Measurements from ENCODE around the gene PNPLA3.

PNPLA3 gene

DNA sequence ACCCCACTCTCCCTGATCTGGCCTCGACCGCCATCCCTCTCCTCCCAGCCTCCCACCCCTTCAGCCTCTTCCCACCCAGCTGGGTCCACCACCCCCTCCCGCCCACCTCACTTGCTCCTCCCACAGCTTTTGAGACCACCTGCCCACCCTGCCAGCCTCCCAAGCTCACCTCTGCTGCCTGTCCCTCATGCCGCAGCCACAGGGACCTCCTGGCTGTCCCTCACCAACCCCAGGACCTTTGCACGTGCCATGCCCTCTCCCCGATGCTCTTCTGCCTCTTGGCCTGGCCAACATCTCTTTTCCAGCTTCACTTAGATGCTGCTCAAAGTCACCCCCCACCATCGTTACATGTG is 38.3 kb upstream of the PNPLA3 start:
- H3K79me2 ChIP-seq (ENCODE audit: insufficient read depth, low read depth): no peaks in the 10 kb centered on the region
- H3K4me2 ChIP-seq: no peak overlapping the region
- H3K27me3 ChIP-seq (ENCODE audit: insufficient read depth, low read depth): peaks cover 4% of the 10 kb centered on the region; the same call in 1 of the 2 replicates
- no peak overlapping the region for H3K27ac ChIP-seq
- peaks cover 5% of the 10 kb centered on the region for H3K4me1 ChIP-seq (ENCODE audit: low read depth, poor library complexity, severe bottlenecking)
- no peak overlapping the region for H3K9ac ChIP-seq
- no peaks in the 10 kb centered on the region for H3K36me3 ChIP-seq (ENCODE audit: insufficient read depth)
- TF ChIP-seq, protein P1, sequence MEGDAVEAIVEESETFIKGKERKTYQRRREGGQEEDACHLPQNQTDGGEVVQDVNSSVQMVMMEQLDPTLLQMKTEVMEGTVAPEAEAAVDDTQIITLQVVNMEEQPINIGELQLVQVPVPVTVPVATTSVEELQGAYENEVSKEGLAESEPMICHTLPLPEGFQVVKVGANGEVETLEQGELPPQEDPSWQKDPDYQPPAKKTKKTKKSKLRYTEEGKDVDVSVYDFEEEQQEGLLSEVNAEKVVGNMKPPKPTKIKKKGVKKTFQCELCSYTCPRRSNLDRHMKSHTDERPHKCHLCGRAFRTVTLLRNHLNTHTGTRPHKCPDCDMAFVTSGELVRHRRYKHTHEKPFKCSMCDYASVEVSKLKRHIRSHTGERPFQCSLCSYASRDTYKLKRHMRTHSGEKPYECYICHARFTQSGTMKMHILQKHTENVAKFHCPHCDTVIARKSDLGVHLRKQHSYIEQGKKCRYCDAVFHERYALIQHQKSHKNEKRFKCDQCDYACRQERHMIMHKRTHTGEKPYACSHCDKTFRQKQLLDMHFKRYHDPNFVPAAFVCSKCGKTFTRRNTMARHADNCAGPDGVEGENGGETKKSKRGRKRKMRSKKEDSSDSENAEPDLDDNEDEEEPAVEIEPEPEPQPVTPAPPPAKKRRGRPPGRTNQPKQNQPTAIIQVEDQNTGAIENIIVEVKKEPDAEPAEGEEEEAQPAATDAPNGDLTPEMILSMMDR (conservative IDR thresholded peaks at IDR 0.05; ENCODE audit: low read depth, low read length): 0 out of 2 replicates have a peak, but pooled peaks have one; percentile 16
- no peaks in the 10 kb centered on the region for H4K20me1 ChIP-seq (ENCODE audit: insufficient read depth)
- no peak overlapping the region for H2AFZ ChIP-seq (ENCODE audit: low read depth)
- no peak overlapping the region for H3K4me3 ChIP-seq (IDR thresholded peaks at IDR 0.05; ENCODE audit: insufficient read depth, low read depth, low read length)

DNA sequence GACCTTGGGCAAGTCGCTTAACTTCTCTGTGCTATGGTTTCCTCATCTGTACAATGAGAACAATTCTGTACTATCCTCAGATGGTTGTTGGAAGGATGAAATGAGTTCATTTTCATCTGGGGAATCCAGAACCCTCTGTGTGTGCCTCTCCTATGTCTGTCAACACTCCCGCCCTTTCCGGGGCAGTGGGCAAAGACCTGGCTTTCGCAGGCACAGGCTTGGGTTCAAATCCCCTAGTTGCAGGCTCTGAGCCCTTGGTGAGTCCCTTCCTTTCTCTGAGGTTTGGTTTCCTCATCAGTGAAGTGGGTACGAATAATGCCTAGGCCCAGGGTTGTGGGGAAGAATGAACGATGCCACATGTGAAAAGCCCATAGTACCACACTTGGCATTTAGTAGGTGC is 37.8 kb upstream of the PNPLA3 start:
- Histone ChIP-seq H3K4me2 (no peak overlapping the region), H3K4me3 (IDR thresholded peaks at IDR 0.05; ENCODE audit: insufficient read depth, low read depth, low read length) (no peak overlapping the region), H3K4me1 (ENCODE audit: low read depth, poor library complexity, severe bottlenecking) (peaks cover 5% of the 10 kb centered on the region), H3K9ac (no peak overlapping the region), H3K27ac (no peak overlapping the region), H4K20me1 (ENCODE audit: insufficient read depth) (no peaks in the 10 kb centered on the region), H3K27me3 (ENCODE audit: insufficient read depth, low read depth) (peaks cover 5% of the 10 kb centered on the region; the same call in 1 of the 2 replicates), H2AFZ (ENCODE audit: low read depth) (no peak overlapping the region), H3K79me2 (ENCODE audit: insufficient read depth, low read depth) (no peaks in the 10 kb centered on the region), H3K36me3 (ENCODE audit: insufficient read depth) (no peaks in the 10 kb centered on the region)
- TF ChIP-seq, protein P1 (conservative IDR thresholded peaks at IDR 0.05; ENCODE audit: low read depth, low read length): no peak

DNA sequence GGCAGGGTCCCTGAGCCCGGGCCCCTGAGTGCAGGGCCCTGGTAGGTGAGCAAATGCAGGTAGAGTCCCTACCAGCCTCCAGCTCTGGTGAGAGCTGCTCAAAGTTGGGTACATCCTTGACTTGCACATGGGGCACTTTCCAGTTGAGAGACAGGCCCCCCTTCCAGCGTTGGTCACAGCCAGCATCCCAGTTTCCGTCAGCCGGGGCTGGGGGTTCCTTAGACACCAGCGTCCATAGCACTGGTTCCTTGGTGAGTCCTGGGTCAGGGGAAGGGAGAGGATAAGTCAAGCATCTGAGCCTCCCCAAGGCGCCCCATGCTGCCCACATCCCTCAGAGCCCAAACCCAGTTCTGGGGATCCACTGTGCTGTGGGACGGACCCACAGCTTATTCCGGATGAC is 37.4 kb upstream of the PNPLA3 start:
- no peak overlapping the region for H3K27ac ChIP-seq
- TF ChIP-seq, protein P1 (conservative IDR thresholded peaks at IDR 0.05; ENCODE audit: low read depth, low read length): no peak
- peaks cover 5% of the 10 kb centered on the region for H3K4me1 ChIP-seq (ENCODE audit: low read depth, poor library complexity, severe bottlenecking)
- H3K9ac ChIP-seq: no peak overlapping the region
- H2AFZ ChIP-seq (ENCODE audit: low read depth): no peak overlapping the region
- peaks cover 5% of the 10 kb centered on the region; the same call in 1 of the 2 replicates for H3K27me3 ChIP-seq (ENCODE audit: insufficient read depth, low read depth)
- no peaks in the 10 kb centered on the region for H3K36me3 ChIP-seq (ENCODE audit: insufficient read depth)
- no peak overlapping the region for H3K4me3 ChIP-seq (IDR thresholded peaks at IDR 0.05; ENCODE audit: insufficient read depth, low read depth, low read length)
- no peaks in the 10 kb centered on the region for H4K20me1 ChIP-seq (ENCODE audit: insufficient read depth)
- H3K79me2 ChIP-seq (ENCODE audit: insufficient read depth, low read depth): no peaks in the 10 kb centered on the region
- H3K4me2 ChIP-seq: no peak overlapping the region

DNA sequence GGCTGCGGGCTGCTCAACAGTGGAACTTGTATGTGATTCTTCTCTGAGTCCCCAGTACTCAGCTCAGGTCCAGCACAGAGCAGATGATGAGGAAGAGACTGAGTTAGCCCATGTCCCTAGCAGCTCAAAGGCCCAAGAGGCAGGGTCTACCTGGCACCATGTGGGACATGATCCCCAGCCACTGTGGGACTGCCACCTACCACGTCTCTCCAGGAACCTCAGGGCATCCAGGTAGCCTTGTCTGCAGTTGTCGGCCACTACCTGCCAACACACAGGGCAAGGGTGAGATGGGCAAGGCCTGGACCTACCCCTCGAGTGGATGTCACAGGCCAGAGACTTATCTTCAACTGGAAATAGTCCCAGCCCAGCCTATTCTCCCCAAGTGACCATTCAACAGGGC is 36.2 kb upstream of the PNPLA3 start:
- no peak overlapping the region for H3K4me3 ChIP-seq (IDR thresholded peaks at IDR 0.05; ENCODE audit: insufficient read depth, low read depth, low read length)
- no peak overlapping the region for H2AFZ ChIP-seq (ENCODE audit: low read depth)
- no peak overlapping the region for H3K27ac ChIP-seq
- H3K27me3 ChIP-seq (ENCODE audit: insufficient read depth, low read depth): peaks cover 7% of the 10 kb centered on the region; the same call in 1 of the 2 replicates
- peaks cover 5% of the 10 kb centered on the region for H3K4me1 ChIP-seq (ENCODE audit: low read depth, poor library complexity, severe bottlenecking)
- TF ChIP-seq, protein P1 (conservative IDR thresholded peaks at IDR 0.05; ENCODE audit: low read depth, low read length): no peak
- H3K36me3 ChIP-seq (ENCODE audit: insufficient read depth): no peaks in the 10 kb centered on the region
- no peaks in the 10 kb centered on the region for H3K79me2 ChIP-seq (ENCODE audit: insufficient read depth, low read depth)
- H3K9ac ChIP-seq: no peak overlapping the region
- H4K20me1 ChIP-seq (ENCODE audit: insufficient read depth): no peaks in the 10 kb centered on the region
- no peak overlapping the region for H3K4me2 ChIP-seq
